Gastrocnemius medialis (tissue), 4 donors: ENCODE data around the gene FAM181A. TPM values are rescaled to one million over a fixed set of nuclear protein-coding genes. Genes with fewer than 3 reads are reported as not detected.
A peak's percentile ranks its signal among the peaks of the same experiment; 100 is the strongest.

Experiments
- ATAC-seq, 2 donors: fragments of 150-250 bp; one replicate each; pipeline ENCODE4 v1.9.1; 2016
- DNase-seq, 2 donors: peaks; one replicate each; pipeline ENCODE4 v3.0.0-alpha.2; 2019
- H3K27ac ChIP-seq, 4 donors: fragments of 200-600 bp; sonication (generic); 1 replicate in 1 of 4; 2 replicates in 3 of 4; pipeline ENCODE4 v1.5.1; 2016 to 2018; ENCODE audit warnings: mild to moderate bottlenecking in 2 of 4, moderate library complexity in 1 of 4
- H3K27me3 ChIP-seq, 3 donors: fragments of 200-600 bp; sonication (generic) in 2 of 3; 1 replicate in 1 of 3; 2 replicates in 2 of 3; pipeline versions ENCODE4 v1.5.1 to v1.6.0; 2016 to 2019; ENCODE audit warnings: mild to moderate bottlenecking in 1 of 3, moderate library complexity in 1 of 3
- H3K36me3 ChIP-seq, 2 donors: fragments of 200-600 bp; sonication (generic) in 1 of 2; one replicate each; pipeline ENCODE4 v1.5.1; 2017 to 2018
- H3K4me1 ChIP-seq, 2 donors: fragments of 200-600 bp; sonication (generic) in 1 of 2; one replicate each; pipeline ENCODE4 v1.5.1; 2016 to 2017; ENCODE audit warnings: mild to moderate bottlenecking in 2 of 2
- H3K4me3 ChIP-seq, 4 donors: fragments of 200-600 bp; sonication (generic) in 3 of 4; 1 replicate in 1 of 4; 2 replicates in 3 of 4; pipeline ENCODE4 v1.5.1; 2016 to 2019; ENCODE audit warnings: mild to moderate bottlenecking in 2 of 4
- H3K9me3 ChIP-seq, 3 donors: fragments of 200-600 bp; sonication (generic) in 2 of 3; 1 replicate in 1 of 3; 2 replicates in 2 of 3; pipeline ENCODE4 v1.5.1; 2016 to 2019
- CTCF ChIP-seq, 5 experiments: fragments of 450-650 bp in 3 of 5; fragments of 200-600 bp in 2 of 5; sonication (generic) in 2 of 5; IDR thresholded peaks in 4 of 5; conservative IDR thresholded peaks in 1 of 5; 1 replicate in 4 of 5; 2 replicates in 1 of 5; pipeline ENCODE4 v1.5.1; 2016 to 2019; ENCODE audit warnings: antibody characterized with exemption in 5 of 5, mild to moderate bottlenecking in 3 of 5, moderate library complexity in 3 of 5
- POLR2A ChIP-seq, 2 donors: fragments of 450-650 bp; IDR thresholded peaks; one replicate each; pipeline ENCODE4 v1.6.1; 2017; ENCODE audit warnings: antibody characterized with exemption in 2 of 2, mild to moderate bottlenecking in 2 of 2, moderate library complexity in 2 of 2
- in situ Hi-C, 4 donors: fragments of 200-750 bp; cut with MboI; loops; one replicate each; pipeline versions ENCODE4 v1.15.0 to v1.8.0; 2017; ENCODE audit warnings: low sequenced_read_pairs in 4 of 4
- intact Hi-C: fragments of 100-400 bp; cut with DNase I; formaldehyde crosslinking; loops from one replicate; pipeline ENCODE4 v1.15.1; 2023; ENCODE audit warnings: low total_unique reads
- total RNA-seq, 4 donors: library from RNA; depleted of rRNA; stranded (reverse); fragments of >200 nt; gene quantifications; one replicate each; pipeline versions ENCODE4 v1.1.0 to v1.2.3, GENCODE V29; 2016

FAM181A gene
- total RNA-seq, 4 donors from 2014 or later = not detected

DNA sequence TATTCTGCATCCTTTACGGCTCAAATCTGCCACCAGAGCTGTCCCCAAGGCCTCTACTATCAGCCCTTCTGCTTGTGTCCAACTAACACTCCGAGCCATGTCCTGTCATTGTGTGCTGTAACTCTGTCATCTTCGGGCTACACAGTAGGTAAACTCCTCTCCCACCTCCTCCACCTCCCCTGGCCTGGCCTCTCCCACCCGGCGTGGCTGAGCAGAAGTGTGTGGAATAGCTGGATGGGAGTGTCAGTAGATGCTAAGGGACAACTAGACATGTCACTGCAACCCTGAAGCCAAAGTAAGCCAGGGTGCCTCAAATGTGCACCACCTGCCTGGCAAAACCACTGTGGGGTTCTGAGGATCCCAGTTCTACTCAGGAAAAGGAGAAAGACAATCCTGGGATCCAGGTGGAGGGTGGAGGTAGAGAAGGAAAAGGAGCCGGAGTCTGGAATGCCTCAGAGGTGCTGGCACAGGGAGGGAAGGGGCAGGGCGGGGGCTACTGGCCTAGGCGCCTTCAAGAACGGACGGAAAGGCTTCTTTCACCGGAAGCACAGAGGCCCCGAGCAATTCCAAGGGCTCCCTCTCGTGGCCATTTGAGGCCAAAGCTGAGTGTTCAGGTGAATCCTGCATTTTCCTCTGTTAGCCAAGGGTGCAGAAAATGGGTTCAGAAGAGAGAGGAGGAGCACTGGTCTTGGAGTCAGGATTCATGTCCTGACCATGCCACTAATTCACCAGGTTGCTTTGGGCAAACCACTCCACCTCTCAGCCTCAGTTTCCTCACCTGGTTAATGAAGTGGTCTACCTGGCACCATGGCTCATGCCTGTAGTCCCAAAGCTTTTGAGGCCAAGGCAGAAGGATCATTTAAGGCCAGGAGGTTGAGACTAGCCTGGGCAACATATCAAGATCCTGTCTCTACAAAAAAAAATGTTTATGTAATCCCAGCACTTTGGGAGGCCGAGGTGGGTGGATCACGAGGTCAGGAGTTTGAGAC, 20.5 kb upstream of the FAM181A start:
- in situ Hi-C loops (no loop called here), intact Hi-C loops (no loop called here)
- Histone ChIP-seq H3K27me3 (no peaks in the 10 kb centered on the region), H3K4me1 (no peaks in the 10 kb centered on the region), H3K4me3 (no peak overlapping the region), H3K27ac (no peak overlapping the region), H3K9me3 (no peaks in the 10 kb centered on the region), H3K36me3 (no peaks in the 10 kb centered on the region)
- DNase-seq = peak in 1 of 2 donors; percentile 31
- ATAC-seq = no peak
- peak in 3 of 5 experiments; percentile 25 to 52 (median 48) for TF ChIP-seq CTCF (IDR thresholded peaks at IDR 0.05 in 4 of 5, conservative IDR thresholded peaks at IDR 0.05 in 1 of 5)
- no peak for TF ChIP-seq POLR2A (IDR thresholded peaks at IDR 0.05)

- Histone ChIP-seq H3K36me3 (no peaks in the 10 kb centered on the region), H3K27me3 (no peaks in the 10 kb centered on the region), H3K9me3 (no peaks in the 10 kb centered on the region), H3K27ac (no peak overlapping the region), H3K4me1 (no peaks in the 10 kb centered on the region), H3K4me3 (no peak overlapping the region)
- ATAC-seq (no peak), DNase-seq (no peak)
- TF ChIP-seq CTCF (IDR thresholded peaks at IDR 0.05 in 4 of 5, conservative IDR thresholded peaks at IDR 0.05 in 1 of 5) (no peak), POLR2A (IDR thresholded peaks at IDR 0.05) (no peak)
- in situ Hi-C loops = no loop called here
- intact Hi-C loops = no loop called here
Measured at GRCh38 chr14:93909429-93910128, 17.6 kb upstream of the FAM181A start.

- ATAC-seq (no peak), DNase-seq (no peak)
- Histone ChIP-seq H3K36me3 (no peaks in the 10 kb centered on the region), H3K9me3 (no peaks in the 10 kb centered on the region), H3K4me3 (no peak overlapping the region), H3K27me3 (no peaks in the 10 kb centered on the region), H3K27ac (no peak overlapping the region), H3K4me1 (no peaks in the 10 kb centered on the region)
- TF ChIP-seq CTCF (IDR thresholded peaks at IDR 0.05 in 4 of 5, conservative IDR thresholded peaks at IDR 0.05 in 1 of 5) (no peak), POLR2A (IDR thresholded peaks at IDR 0.05) (no peak)
- intact Hi-C loops (no loop called here), in situ Hi-C loops (no loop called here)
Measured at GRCh38 chr14:93911975-93912615, 15.0 kb upstream of the FAM181A start.

- Histone ChIP-seq H3K27me3 (no peaks in the 10 kb centered on the region), H3K4me1 (no peaks in the 10 kb centered on the region), H3K4me3 (no peak overlapping the region), H3K36me3 (no peaks in the 10 kb centered on the region), H3K27ac (no peak overlapping the region), H3K9me3 (no peaks in the 10 kb centered on the region)
- intact Hi-C loops (no loop called here), in situ Hi-C loops (no loop called here)
- no peak for DNase-seq
- ATAC-seq = peak in 1 of 2 donors; percentile 5
- no peak for TF ChIP-seq POLR2A (IDR thresholded peaks at IDR 0.05)
- TF ChIP-seq CTCF (IDR thresholded peaks at IDR 0.05 in 4 of 5, conservative IDR thresholded peaks at IDR 0.05 in 1 of 5) = no peak
Measured at GRCh38 chr14:93912782-93913181, 14.4 kb upstream of the FAM181A start.
